Stimulated activated memory B cell treated with anti-CD40 and anti-IgM and Interleukin-4, amounts not matched to agents 10 μg/mL and 1 μg/mL and 100 μg/mL, for 72 hours (primary cell): ENCODE measurements around the gene ABCC3.
"Not testable (repeated sequence)": the region's sequence is repeated elsewhere in the genome, so short reads cannot be mapped to it uniquely, and the experiment has no call there.

Source experiments
- ATAC-seq: fragments of 150-1000 bp; cut with Tn5 transposase; 2 replicates; pipeline ENCODE4 v1.10.0; 2021
- H3K27ac Mint-ChIP-seq: one replicate; pipeline ENCODE4 v1.8.0; 2022; ENCODE audit warnings: mild to moderate bottlenecking, mixed read lengths
- H3K27me3 Mint-ChIP-seq: one replicate; pipeline ENCODE4 v1.8.0; 2022; ENCODE audit warnings: mixed read lengths
- H3K36me3 Mint-ChIP-seq: one replicate; pipeline ENCODE4 v1.8.0; 2022; ENCODE audit warnings: mixed read lengths
- H3K4me1 Mint-ChIP-seq: one replicate; pipeline ENCODE4 v1.8.0; 2022; ENCODE audit warnings: mixed read lengths
- H3K4me3 Mint-ChIP-seq: one replicate; pipeline ENCODE4 v1.8.0; 2022; ENCODE audit warnings: mild to moderate bottlenecking, moderate library complexity, mixed read lengths
- H3K9me3 Mint-ChIP-seq: one replicate; pipeline ENCODE4 v1.8.0; 2022; ENCODE audit warnings: mixed read lengths

Gene ABCC3

GRCh38 chr17:50703162-50703561, 68.5 kb downstream of the ABCC3 start:
- H3K36me3 Mint-ChIP-seq = peaks cover 38% of the 10 kb centered on the region

GRCh38 chr17:50707289-50708049, 72.8 kb downstream of the ABCC3 start, which contains the start of gene ANKRD40:
ANKRD40 (minus strand) TSS chr17:50707914; CDS start chr17:50707654, 260 bp downstream.
- H3K27me3 Mint-ChIP-seq = no peaks in the 10 kb centered on the region
- H3K4me1 Mint-ChIP-seq = peaks cover 33% of the 10 kb centered on the region
- peak within 1 kb of the TSS; percentile 95 for H3K27ac Mint-ChIP-seq
- peak; percentile 94 for ATAC-seq
- peak within 1 kb of the TSS; percentile 95 for H3K4me3 Mint-ChIP-seq
- H3K36me3 Mint-ChIP-seq = peaks cover 10% of the 10 kb centered on the region
- H3K9me3 Mint-ChIP-seq = no peaks in the 10 kb centered on the region

More at GRCh38 chr17:50703162-50703561, 68.5 kb downstream of the ABCC3 start:
- no peak for ATAC-seq
- peaks cover 22% of the 10 kb centered on the region for H3K4me1 Mint-ChIP-seq
- peak overlapping the region; percentile 29 for H3K27ac Mint-ChIP-seq
- no peak overlapping the region for H3K4me3 Mint-ChIP-seq
- H3K27me3 Mint-ChIP-seq = no peaks in the 10 kb centered on the region
- no peaks in the 10 kb centered on the region for H3K9me3 Mint-ChIP-seq

DNA sequence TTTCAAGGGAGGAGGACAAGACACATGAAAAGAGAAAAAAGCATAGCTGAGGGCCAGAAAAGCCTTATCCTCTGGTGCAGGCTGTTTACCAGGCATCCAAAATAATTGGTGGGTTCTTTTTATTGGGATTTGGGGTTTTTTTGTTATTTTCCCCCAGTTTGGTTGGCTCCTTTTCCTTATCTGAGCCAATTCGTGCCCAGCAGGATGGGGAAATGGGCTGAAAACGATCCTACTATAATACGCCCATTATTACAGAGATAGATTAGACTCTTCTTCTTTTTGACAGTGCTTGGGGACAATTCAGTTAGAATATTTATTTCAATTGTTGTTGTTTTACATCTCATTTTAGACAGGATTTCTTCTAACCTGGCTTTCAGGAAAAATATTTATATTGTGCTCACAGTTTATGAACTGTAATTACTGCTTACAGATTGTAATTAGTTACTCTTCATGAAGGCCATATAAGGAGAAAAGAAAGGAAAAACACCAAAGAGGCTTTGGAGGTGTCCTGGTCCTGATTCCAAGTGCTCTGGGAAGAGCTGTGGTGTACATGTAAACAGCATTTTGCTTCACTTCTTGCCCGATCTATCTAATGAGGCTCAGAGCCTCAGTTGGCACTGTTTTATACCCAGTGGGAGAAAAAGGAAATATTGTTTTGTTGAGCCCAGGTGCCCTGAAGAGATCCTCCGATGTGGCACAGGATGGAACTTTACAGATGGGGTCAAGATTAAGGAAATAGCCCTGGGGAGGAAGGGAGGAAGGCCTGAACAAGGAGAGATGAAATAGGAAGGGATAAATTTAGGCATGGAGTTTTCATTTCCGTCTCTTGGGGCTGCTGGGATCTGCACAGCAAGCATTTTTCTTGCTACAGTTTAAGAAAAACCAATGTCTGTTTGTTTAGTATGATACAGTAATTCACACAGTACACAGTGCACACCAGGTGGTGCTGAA, 73.6 kb downstream of the ABCC3 start:
- Mint-ChIP-seq H3K27me3 (no peaks in the 10 kb centered on the region), H3K27ac (peak overlapping the region; percentile 95), H3K4me3 (peak overlapping the region; percentile 95), H3K36me3 (peaks cover 8% of the 10 kb centered on the region), H3K9me3 (no peaks in the 10 kb centered on the region), H3K4me1 (peaks cover 30% of the 10 kb centered on the region)
- ATAC-seq = no peak

DNA sequence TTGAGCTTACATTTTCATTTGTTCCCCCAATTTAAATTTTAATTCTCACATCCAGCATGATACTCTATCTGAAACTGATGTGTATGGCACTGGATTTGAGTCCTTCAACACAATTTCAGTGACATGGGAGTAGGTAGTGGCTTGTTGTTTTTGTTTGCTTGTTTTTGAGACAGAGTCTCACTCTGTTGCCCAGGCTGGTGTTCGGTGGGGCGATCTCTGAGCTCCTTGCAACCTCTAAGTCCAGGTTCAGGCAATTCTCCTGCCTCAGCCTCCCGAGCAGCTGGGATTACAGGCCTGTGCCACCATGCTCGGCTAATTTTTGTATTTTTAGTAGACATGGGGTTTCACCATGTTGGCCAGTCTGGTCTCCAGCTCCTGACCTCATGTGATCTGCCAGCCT, 74.4 kb downstream of the ABCC3 start:
- not testable (repeated sequence) for H3K27me3 Mint-ChIP-seq, H3K36me3 Mint-ChIP-seq, ATAC-seq, H3K4me3 Mint-ChIP-seq, H3K9me3 Mint-ChIP-seq
- Mint-ChIP-seq H3K27ac (peak overlapping the region; percentile 95), H3K4me1 (peaks cover 23% of the 10 kb centered on the region)

GRCh38 chr17:50710025-50710424, 75.3 kb downstream of the ABCC3 start:
- Mint-ChIP-seq H3K4me1 (peaks cover 21% of the 10 kb centered on the region), H3K27ac (peak overlapping the region; percentile 60), H3K27me3 (no peaks in the 10 kb centered on the region), H3K9me3 (no peaks in the 10 kb centered on the region), H3K36me3 (no peaks in the 10 kb centered on the region), H3K4me3 (no peak overlapping the region)
- ATAC-seq = no peak

- ATAC-seq = no peak
- Mint-ChIP-seq H3K36me3 (no peaks in the 10 kb centered on the region), H3K4me1 (peaks cover 21% of the 10 kb centered on the region), H3K27ac (peak overlapping the region; percentile 60), H3K9me3 (no peaks in the 10 kb centered on the region), H3K4me3 (no peak overlapping the region), H3K27me3 (no peaks in the 10 kb centered on the region)
Observed at GRCh38 chr17:50710650-50711049, 76.0 kb downstream of the ABCC3 start.

GRCh38 chr17:50712641-50713040, 78.0 kb downstream of the ABCC3 start:
- no peak overlapping the region for H3K27ac Mint-ChIP-seq

GRCh38 chr17:50715471-50715870, 80.8 kb downstream of the ABCC3 start:
- ATAC-seq = no peak
- Mint-ChIP-seq H3K4me1 (peaks cover 2% of the 10 kb centered on the region), H3K27me3 (no peaks in the 10 kb centered on the region), H3K36me3 (no peaks in the 10 kb centered on the region), H3K4me3 (no peak overlapping the region), H3K27ac (no peak overlapping the region), H3K9me3 (no peaks in the 10 kb centered on the region)

More at GRCh38 chr17:50712641-50713040, 78.0 kb downstream of the ABCC3 start:
- no peaks in the 10 kb centered on the region for H3K9me3 Mint-ChIP-seq
- no peaks in the 10 kb centered on the region for H3K27me3 Mint-ChIP-seq
- no peak for ATAC-seq
- H3K4me3 Mint-ChIP-seq = no peak overlapping the region
- peaks cover 21% of the 10 kb centered on the region for H3K4me1 Mint-ChIP-seq
- H3K36me3 Mint-ChIP-seq = no peaks in the 10 kb centered on the region

DNA sequence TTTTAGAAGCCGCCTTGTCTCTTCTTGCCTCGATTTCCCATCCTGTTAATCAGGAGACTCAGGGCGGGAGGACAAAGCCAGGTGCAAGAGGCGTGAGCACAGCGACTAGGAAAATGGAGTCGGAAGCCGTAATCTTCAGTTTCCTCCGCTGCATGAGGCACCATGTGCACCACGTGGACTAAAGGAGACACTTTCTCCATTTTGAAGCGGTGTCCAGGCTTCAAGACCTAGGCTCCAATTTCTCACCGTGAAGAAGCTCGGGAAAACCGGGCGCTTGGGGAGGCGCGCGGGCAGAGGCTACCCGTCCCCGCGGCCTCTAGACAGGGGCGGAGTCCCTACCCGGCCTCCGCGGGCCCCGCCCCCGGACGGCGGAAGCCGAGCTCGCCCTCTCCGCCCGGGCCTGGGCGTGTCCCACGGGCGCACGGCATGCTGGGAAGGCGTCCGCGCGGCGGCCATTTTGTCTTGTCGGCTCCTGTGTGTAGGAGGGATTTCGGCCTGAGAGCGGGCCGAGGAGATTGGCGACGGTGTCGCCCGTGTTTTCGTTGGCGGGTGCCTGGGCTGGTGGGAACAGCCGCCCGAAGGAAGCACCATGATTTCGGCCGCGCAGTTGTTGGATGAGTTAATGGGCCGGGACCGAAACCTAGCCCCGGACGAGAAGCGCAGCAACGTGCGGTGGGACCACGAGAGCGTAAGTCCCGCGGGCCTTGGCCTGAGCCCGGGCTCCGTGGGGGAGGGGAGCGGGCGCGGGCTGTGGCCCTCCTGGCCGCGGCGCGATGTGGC, 84.7 kb downstream of the ABCC3 start, which contains the start of gene LUC7L3:
LUC7L3 (plus strand) TSS at position 460 of the 780 bp plus-strand sequence; CDS start at position 590, 130 bp downstream.
- no peaks in the 10 kb centered on the region for H3K9me3 Mint-ChIP-seq
- no peaks in the 10 kb centered on the region for H3K27me3 Mint-ChIP-seq
- peak within 1 kb of the TSS; percentile 98 for H3K27ac Mint-ChIP-seq
- H3K4me1 Mint-ChIP-seq = peaks cover 23% of the 10 kb centered on the region
- peak; percentile 98 for ATAC-seq
- peak within 1 kb of the TSS; percentile 91 for H3K4me3 Mint-ChIP-seq
- H3K36me3 Mint-ChIP-seq = no peaks in the 10 kb centered on the region

DNA sequence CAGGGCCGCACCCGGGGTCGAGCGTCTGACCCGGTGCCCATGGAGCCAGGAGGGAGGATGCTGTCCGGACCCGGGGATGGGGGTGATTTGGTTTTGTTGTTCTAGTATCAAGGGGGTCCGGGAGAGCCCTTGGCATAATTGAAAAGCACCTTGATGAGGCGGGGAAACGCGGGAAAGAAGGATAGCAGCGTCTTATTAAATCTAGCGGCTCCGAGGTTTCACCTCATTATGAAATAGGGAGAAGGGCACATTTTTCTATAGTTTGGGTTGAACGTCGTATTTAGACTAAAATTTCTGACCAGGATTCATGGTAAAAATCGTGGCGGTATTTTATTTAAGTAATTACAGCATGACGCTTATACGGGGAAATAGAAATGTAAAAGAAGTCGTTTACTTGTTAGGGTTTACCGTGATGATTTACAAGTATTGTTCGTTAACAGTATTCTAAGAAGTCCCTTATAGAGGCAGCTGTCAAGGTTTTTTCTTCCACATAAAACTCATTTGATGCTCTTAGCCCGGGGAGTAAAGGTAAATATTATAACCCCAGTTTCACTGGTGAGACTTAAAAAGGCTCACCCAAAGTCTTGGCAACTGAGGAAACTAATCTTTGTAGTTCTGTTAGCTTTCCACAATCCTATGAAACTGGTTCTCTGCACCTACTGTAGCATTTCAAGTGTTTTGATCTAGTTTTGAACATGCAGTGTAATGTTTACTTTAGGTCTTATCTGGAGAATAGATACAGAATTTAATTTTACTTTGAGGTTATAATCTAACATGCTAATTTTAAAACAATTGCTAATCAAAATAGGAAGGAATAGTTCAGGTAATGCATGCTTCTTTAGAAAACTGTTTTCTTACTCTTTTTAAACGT, 85.5 kb downstream of the ABCC3 start:
- H3K9me3 Mint-ChIP-seq = no peaks in the 10 kb centered on the region
- H3K36me3 Mint-ChIP-seq = no peaks in the 10 kb centered on the region
- H3K27ac Mint-ChIP-seq = peak overlapping the region; percentile 98
- peak overlapping the region; percentile 91 for H3K4me3 Mint-ChIP-seq
- no peak for ATAC-seq
- no peaks in the 10 kb centered on the region for H3K27me3 Mint-ChIP-seq
- peaks cover 23% of the 10 kb centered on the region for H3K4me1 Mint-ChIP-seq

- Mint-ChIP-seq H3K9me3 (no peaks in the 10 kb centered on the region), H3K27me3 (no peaks in the 10 kb centered on the region), H3K36me3 (no peaks in the 10 kb centered on the region), H3K4me3 (peak overlapping the region; percentile 91), H3K4me1 (peaks cover 30% of the 10 kb centered on the region), H3K27ac (peak overlapping the region; percentile 98)
- ATAC-seq = no peak
Observed at GRCh38 chr17:50721194-50722010, 86.7 kb downstream of the ABCC3 start.

DNA sequence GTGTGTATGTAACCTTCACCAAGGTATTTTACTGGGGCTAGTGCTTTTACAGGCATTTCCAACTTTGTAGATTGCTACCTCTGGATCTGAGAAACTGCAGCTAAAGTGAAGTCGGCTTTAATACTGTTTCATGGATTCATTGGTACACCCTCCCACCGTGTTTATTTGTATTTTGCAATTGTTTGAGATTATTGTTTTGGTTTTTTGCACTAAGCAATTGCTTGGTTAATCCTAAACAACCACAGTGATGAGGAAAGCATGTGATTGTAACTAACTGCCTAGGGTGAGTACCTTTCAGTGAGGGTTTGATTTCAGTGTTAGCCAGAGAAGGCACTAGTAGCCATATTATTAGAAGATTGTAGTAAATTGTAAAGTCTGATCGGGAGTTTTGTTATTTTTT, 88.1 kb downstream of the ABCC3 start:
- H3K36me3 Mint-ChIP-seq = peaks cover 8% of the 10 kb centered on the region
- H3K4me3 Mint-ChIP-seq = peak overlapping the region; percentile 21
- H3K4me1 Mint-ChIP-seq = peaks cover 40% of the 10 kb centered on the region
- no peak for ATAC-seq
- no peaks in the 10 kb centered on the region for H3K27me3 Mint-ChIP-seq
- H3K9me3 Mint-ChIP-seq = no peaks in the 10 kb centered on the region
- H3K27ac Mint-ChIP-seq = no peak overlapping the region

GRCh38 chr17:50724622-50725021, 89.9 kb downstream of the ABCC3 start:
- H3K9me3 Mint-ChIP-seq, H3K4me3 Mint-ChIP-seq, H3K27ac Mint-ChIP-seq, H3K36me3 Mint-ChIP-seq, H3K27me3 Mint-ChIP-seq, ATAC-seq: not testable (repeated sequence)
- peaks cover 56% of the 10 kb centered on the region for H3K4me1 Mint-ChIP-seq
